NT2/D1 (cell line): ENCODE data around the gene C5.

Experiments
- SUZ12 ChIP-seq: IDR thresholded peaks from 2 replicates; pipeline ENCODE4 v1.6.1; 2011; ENCODE audit not compliant: insufficient read length, insufficient read depth; ENCODE audit errors: extremely low read depth
- ZNF274 ChIP-seq: IDR thresholded peaks from 2 replicates; pipeline ENCODE4 v1.6.1; 2011; ENCODE audit warnings: mild to moderate bottlenecking, low read depth, low read length

DNA sequence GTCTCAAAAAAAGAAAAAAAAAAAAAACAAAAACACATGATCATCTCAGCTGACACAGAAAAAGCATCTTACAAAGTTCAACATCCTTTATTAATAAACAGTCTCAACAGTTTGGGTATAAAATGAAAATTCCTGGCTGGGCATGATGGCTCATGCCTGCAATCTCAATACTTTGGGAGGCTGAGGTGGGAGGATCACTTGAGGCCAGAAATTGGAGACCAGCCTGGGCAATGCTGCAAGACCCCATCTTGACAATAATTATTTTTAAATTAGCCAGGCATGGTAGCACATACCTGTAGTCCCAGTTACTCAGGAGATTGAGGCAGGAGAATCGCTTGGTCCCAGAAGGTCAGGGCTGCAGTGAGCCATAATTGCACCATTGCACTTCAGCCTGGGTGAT lies 16.8 kb upstream of the C5 start:
- TF ChIP-seq SUZ12: no peak
- TF ChIP-seq ZNF274: no peak
